ENCODE measurements around the gene KIF21A. TPM values are rescaled to one million over a fixed set of nuclear protein-coding genes. Genes with fewer than 3 reads are reported as not detected.
"Not testable (repeated sequence)": the region's sequence is repeated elsewhere in the genome, so short reads cannot be mapped to it uniquely, and the experiment has no call there.

KIF21A gene
- total RNA-seq, 3 donors from 2014 or later (not counting 1 experiment from before 2014, with no cell fraction given) = 11.5 to 31.6 (median 18.0) TPM

DNA sequence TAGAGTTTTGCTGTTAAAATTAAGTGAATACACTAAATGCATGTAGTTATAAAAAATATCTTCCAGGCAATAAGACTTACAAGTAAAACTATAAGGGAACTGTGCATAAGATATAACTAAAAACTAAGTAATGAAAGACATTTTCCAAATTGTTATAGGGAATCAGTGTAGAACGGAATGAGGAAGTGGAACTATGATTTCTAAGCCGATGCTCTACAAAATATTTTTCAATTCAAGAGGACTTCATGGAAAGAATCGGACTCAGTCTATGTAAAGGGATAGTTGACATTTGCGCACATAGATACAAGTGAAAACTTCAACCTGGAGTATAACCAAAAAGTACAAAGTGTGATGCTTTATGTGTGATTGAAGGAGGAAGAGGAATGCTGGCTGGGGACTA lies 40.1 kb upstream of the KIF21A start:
- H3K27ac Mint-ChIP-seq = no peak overlapping the region
- no peak for DNase-seq
- no peaks in the 10 kb centered on the region for H3K36me3 Mint-ChIP-seq

DNA sequence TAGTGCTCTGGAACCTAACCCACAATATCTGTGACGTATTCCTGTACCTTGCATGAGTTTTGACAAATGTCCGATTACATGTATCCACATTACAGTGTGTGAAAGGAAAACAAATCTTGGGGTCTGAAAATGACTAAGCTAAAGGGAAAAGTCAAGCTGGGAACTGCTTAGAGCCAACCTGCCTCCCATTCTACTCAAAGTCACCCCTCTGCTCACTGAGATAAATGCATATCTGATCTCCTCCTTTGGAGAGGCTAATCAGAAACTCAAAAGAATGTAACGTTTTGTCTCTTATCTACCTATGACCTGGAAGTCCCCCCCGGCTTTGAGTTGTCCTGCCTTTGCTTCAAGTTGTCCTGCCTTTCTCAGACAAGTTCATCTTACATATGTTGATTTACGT lies 34.0 kb upstream of the KIF21A start:
- H3K27ac Mint-ChIP-seq = no peak overlapping the region
- Histone ChIP-seq H3K9me3 (ENCODE audit: control insufficient read depth, insufficient read depth, low read length) (no peaks in the 10 kb centered on the region), H3K4me3 (ENCODE audit: low read length) (no peak overlapping the region), H3K27ac (ENCODE audit: low read length) (no peak overlapping the region), H3K27me3 (ENCODE audit: control insufficient read depth, insufficient read depth, low read length) (no peaks in the 10 kb centered on the region), H3K4me1 (ENCODE audit: control insufficient read depth, insufficient read depth, low read length) (no peaks in the 10 kb centered on the region), H3K36me3 (ENCODE audit: control insufficient read depth, insufficient read depth, low read length) (no peaks in the 10 kb centered on the region)
- H3K27me3 Mint-ChIP-seq (ENCODE audit: low read depth in 2 of 2) = peaks cover 28 to 41% of the 10 kb centered on the region in 2 donors
- no peak for ATAC-seq
- no peaks in the 10 kb centered on the region for H3K4me1 Mint-ChIP-seq
- H3K9me3 Mint-ChIP-seq = no peaks in the 10 kb centered on the region
- intact Hi-C loops (cut with micrococcal nuclease) = no loop called here
- no peak for DNase-seq
- no peak overlapping the region for H3K4me3 Mint-ChIP-seq
- TF ChIP-seq, protein P1, sequence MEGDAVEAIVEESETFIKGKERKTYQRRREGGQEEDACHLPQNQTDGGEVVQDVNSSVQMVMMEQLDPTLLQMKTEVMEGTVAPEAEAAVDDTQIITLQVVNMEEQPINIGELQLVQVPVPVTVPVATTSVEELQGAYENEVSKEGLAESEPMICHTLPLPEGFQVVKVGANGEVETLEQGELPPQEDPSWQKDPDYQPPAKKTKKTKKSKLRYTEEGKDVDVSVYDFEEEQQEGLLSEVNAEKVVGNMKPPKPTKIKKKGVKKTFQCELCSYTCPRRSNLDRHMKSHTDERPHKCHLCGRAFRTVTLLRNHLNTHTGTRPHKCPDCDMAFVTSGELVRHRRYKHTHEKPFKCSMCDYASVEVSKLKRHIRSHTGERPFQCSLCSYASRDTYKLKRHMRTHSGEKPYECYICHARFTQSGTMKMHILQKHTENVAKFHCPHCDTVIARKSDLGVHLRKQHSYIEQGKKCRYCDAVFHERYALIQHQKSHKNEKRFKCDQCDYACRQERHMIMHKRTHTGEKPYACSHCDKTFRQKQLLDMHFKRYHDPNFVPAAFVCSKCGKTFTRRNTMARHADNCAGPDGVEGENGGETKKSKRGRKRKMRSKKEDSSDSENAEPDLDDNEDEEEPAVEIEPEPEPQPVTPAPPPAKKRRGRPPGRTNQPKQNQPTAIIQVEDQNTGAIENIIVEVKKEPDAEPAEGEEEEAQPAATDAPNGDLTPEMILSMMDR (IDR thresholded peaks at IDR 0.05) = no peak
- 94% methylated on average over 5 of the region's 5 CpGs for WGBS (ENCODE audit: insufficient coverage)
- H3K36me3 Mint-ChIP-seq = no peaks in the 10 kb centered on the region

More for the DNA sequence above, 40.1 kb upstream of the KIF21A start:
- no peak overlapping the region for H3K27ac ChIP-seq (ENCODE audit: low read length)
- no peaks in the 10 kb centered on the region for H3K9me3 ChIP-seq (ENCODE audit: control insufficient read depth, insufficient read depth, low read length)
- H3K4me1 ChIP-seq (ENCODE audit: control insufficient read depth, insufficient read depth, low read length) = no peaks in the 10 kb centered on the region
- H3K4me3 ChIP-seq (ENCODE audit: low read length) = no peak overlapping the region
- H3K4me1 Mint-ChIP-seq = no peaks in the 10 kb centered on the region
- TF ChIP-seq, protein P1 (IDR thresholded peaks at IDR 0.05) = no peak
- no peak for ATAC-seq
- intact Hi-C loops (cut with micrococcal nuclease) = no loop called here
- 93% methylated on average over 4 of the region's 4 CpGs for WGBS (ENCODE audit: insufficient coverage)
- H3K4me3 Mint-ChIP-seq = no peak overlapping the region
- H3K27me3 ChIP-seq (ENCODE audit: control insufficient read depth, insufficient read depth, low read length) = no peaks in the 10 kb centered on the region
- H3K9me3 Mint-ChIP-seq = no peaks in the 10 kb centered on the region
- no peaks in the 10 kb centered on the region for H3K36me3 ChIP-seq (ENCODE audit: control insufficient read depth, insufficient read depth, low read length)
- H3K27me3 Mint-ChIP-seq (ENCODE audit: low read depth in 2 of 2) = peaks cover 20 to 42% of the 10 kb centered on the region in 2 donors

DNA sequence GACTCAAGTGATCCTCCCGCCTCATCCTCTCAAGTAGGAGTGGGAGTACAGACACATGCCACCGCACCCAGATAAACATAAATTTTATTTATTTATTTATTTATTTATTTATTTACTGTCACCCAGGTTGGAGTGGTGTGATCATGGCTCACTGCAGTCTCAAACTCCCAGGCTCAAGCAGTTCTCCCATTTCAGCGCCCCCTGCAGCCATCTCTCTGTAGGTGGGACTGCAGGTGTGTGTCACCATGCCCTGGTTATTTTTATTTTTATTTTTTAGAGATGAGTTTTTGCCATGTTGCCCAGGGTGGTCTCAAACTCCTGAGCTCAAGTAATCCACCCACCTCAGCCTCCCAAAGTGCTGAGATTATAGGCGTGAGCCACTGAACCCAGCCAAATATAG lies 33.2 kb upstream of the KIF21A start:
- 94% methylated on average over 2 of the region's 4 CpGs for WGBS (ENCODE audit: insufficient coverage)
- H3K36me3 Mint-ChIP-seq = no peaks in the 10 kb centered on the region
- no peak for DNase-seq

DNA sequence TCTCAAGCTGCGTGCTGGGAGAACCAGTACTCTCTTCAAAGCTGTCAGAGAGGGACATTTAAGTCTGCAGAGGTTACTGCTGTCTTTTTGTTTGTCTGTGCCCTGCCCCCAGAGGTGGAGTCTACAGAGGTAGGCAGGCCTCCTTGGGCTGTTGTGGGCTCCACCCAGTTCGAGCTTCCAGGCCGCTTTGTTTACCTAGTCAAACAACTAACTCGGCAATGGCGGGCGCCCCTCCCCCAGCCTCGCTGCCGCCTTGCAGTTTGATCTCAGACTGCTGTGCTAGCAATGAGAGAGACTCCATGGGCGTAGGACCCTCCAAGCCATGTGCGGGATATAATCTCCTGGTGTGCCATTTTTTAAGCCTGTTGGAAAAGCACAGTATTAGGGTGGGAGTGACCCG lies 32.2 kb upstream of the KIF21A start:
- intact Hi-C loops (cut with micrococcal nuclease); H3K4me1 Mint-ChIP-seq; DNase-seq; ATAC-seq; H3K27ac Mint-ChIP-seq; H3K9me3 ChIP-seq (ENCODE audit: control insufficient read depth, insufficient read depth, low read length); H3K27ac ChIP-seq (ENCODE audit: low read length); H3K9me3 Mint-ChIP-seq; H3K27me3 ChIP-seq (ENCODE audit: control insufficient read depth, insufficient read depth, low read length); H3K4me3 ChIP-seq (ENCODE audit: low read length); H3K4me1 ChIP-seq (ENCODE audit: control insufficient read depth, insufficient read depth, low read length); H3K4me3 Mint-ChIP-seq; H3K36me3 Mint-ChIP-seq; H3K36me3 ChIP-seq (ENCODE audit: control insufficient read depth, insufficient read depth, low read length): not testable (repeated sequence)
- H3K27me3 Mint-ChIP-seq (ENCODE audit: low read depth in 2 of 2) = peaks cover 28 to 31% of the 10 kb centered on the region in 2 donors
- 95% methylated on average over 11 of the region's 11 CpGs for WGBS (ENCODE audit: insufficient coverage)

More for the DNA sequence above, 33.2 kb upstream of the KIF21A start:
- Histone ChIP-seq H3K4me3 (ENCODE audit: low read length) (no peak overlapping the region), H3K27me3 (ENCODE audit: control insufficient read depth, insufficient read depth, low read length) (no peaks in the 10 kb centered on the region), H3K9me3 (ENCODE audit: control insufficient read depth, insufficient read depth, low read length) (no peaks in the 10 kb centered on the region), H3K27ac (ENCODE audit: low read length) (no peak overlapping the region), H3K4me1 (ENCODE audit: control insufficient read depth, insufficient read depth, low read length) (no peaks in the 10 kb centered on the region), H3K36me3 (ENCODE audit: control insufficient read depth, insufficient read depth, low read length) (no peaks in the 10 kb centered on the region)
- H3K4me1 Mint-ChIP-seq = no peaks in the 10 kb centered on the region
- H3K4me3 Mint-ChIP-seq = no peak overlapping the region
- no peak overlapping the region for H3K27ac Mint-ChIP-seq
- H3K9me3 Mint-ChIP-seq = no peaks in the 10 kb centered on the region
- H3K27me3 Mint-ChIP-seq (ENCODE audit: low read depth in 2 of 2) = peaks cover 28 to 37% of the 10 kb centered on the region in 2 donors
- intact Hi-C loops (cut with micrococcal nuclease) = no loop called here
- TF ChIP-seq, protein P1 (IDR thresholded peaks at IDR 0.05) = no peak
- no peak for ATAC-seq
